GM19438 (cell line): Measurements from ENCODE around the gene EFNA5.
A peak's percentile ranks its signal among the peaks of the same experiment; 100 is the strongest.
"Not testable (repeated sequence)": the region's sequence is repeated elsewhere in the genome, so short reads cannot be mapped to it uniquely, and the experiment has no call there.

Experiments used
- ATAC-seq: cut with Tn5 transposase; IDR thresholded peaks from one replicate; pipeline ENCODE4 v1.9.1; 2021; ENCODE audit warnings: low read depth; ENCODE audit not compliant: unreplicated experiment

The EFNA5 gene

DNA sequence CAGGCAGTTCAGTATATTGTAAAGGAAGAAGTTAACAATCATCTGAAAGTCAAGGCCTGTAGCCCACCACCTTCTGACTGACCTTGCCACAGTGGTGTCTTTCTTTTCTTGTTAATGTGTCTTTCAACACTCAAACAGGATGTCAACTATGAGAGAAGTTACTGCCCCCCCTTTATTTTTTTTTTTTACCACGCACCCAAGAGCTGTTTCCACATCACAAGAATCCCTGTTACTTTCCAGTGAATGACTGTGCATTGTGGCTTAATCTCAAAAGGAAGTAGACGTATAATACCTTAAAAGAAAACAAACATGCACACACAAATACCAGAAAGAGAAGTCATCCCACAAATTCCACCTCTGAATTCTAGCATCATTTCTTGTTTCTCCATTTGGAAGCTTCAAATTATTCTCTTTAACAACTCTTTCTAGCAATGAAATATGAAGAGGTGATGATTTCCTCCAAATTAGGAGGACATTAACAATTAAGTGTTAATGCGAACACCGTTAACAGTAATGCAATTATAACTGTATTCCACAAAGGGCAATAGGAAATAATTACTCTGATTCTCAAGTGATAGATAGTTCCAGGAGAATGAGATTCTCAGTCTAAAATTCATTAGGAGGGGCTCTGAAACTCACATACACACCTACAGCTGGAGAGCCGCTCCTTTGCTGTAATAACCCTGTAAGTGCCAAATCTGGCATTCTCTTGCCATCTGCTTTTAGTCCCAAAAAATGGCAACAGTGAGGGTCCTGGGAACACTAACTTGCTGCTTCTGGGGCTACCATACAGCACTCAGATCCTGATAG is 201.0 kb downstream of the EFNA5 start:
- ATAC-seq, result no peak

- no peak for ATAC-seq
Observed at GRCh38 chr5:107469064-107469463, 201.7 kb downstream of the EFNA5 start.

DNA sequence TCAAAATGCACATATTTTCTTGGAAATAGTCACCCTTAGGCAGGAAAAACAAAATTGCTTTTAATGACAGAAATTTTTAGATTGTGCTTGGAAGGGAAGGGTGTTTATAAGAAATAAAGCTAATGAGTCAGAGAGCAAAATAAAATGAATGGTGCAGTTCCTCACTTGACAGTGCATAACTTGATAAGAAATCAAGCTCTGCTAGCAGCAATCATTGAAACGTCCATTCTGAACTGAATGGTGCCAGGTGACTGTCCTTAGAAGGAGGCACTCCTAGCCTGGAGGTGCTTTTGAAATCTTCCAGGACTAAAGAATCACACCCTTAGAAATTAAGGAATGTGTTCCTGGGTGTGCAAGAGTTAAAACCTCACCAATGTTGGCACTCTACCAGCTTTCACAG is 202.5 kb downstream of the EFNA5 start:
- ATAC-seq, result no peak

DNA sequence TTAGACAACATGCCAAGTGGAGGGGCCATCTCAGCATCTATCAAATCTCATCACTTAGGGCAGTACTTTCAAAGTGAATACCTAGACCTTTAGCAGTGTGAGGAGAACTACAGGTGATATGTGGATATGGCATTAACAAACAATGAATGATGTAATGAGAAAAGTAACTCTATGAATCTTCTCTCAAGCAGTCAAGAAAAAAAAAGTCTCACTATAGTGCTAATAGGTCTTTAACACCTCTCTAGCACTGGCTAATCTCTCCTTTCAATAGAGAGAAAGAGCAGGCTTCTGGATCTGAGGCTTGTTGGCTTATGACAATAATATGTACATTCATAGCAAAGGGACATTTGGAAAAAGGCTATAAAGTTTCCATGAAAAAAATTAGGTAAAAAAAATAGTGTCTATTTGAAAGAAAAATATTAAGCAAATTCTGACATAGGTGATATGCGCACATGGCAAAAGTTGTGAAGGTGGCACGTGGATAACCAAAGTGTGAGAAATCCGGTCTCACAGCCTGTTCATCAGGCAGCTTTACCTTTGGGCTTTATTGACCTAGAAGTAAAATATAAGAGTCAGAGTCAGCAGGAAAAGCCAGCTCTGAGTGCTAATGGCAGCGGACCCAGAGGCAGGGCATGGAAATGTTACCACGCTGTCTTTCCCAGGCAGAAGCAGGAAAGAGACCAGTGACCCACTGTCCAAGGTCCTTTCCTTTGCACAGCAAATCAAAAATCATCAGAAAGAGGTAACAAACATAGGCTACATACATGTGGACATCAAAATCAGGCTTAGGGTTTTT is 203.4 kb downstream of the EFNA5 start:
- ATAC-seq, result no peak

- no peak for ATAC-seq
Observed at GRCh38 chr5:107466233-107466769, 204.4 kb downstream of the EFNA5 start.

DNA sequence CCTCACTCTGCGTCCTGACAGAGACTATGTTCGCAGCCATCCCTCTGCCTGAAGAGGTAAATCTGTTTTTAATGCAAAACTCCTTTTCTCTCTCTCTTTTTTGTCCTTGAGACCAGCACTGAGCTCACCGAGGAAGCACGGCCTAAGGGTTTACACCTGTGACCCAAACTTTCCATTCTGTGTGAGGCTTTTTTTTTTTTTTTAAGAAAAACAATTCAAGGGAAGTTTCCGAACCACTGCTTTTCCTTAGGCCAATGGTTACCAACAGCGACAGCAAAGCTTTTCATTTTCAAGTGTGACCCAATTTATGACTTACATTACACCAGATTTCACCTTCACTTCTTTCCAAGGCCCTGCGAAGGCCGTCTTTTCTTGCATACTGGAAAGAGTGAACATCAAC is 205.9 kb downstream of the EFNA5 start:
- no peak for ATAC-seq

GRCh38 chr5:107464416-107464815 is 206.3 kb downstream of the EFNA5 start:
- peak; percentile 76 for ATAC-seq

GRCh38 chr5:107463731-107464130 is 207.0 kb downstream of the EFNA5 start:
- no peak for ATAC-seq

GRCh38 chr5:107461770-107462169 is 209.0 kb downstream of the EFNA5 start:
- no peak for ATAC-seq

GRCh38 chr5:107460789-107461188 is 209.9 kb downstream of the EFNA5 start:
- no peak for ATAC-seq

DNA sequence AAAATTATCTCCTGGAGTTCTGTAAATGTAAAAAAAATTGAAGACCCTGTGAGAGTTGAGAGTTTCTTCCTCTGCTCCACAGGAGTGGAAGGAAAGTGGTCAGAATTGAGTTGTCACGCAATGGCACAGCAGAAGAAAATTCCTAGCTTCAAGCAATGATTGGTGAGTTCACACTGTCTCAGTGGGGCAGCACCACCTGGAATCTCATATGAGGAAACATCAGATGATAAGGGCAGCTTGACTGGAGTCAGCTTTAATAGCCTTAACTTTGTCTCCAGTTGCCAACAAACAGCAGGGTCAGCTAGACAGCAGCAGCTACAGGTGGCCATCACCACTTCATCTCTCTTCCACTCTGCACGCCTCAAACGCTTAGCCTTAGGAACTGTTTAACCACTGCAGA is 211.1 kb downstream of the EFNA5 start:
- ATAC-seq, result no peak

DNA sequence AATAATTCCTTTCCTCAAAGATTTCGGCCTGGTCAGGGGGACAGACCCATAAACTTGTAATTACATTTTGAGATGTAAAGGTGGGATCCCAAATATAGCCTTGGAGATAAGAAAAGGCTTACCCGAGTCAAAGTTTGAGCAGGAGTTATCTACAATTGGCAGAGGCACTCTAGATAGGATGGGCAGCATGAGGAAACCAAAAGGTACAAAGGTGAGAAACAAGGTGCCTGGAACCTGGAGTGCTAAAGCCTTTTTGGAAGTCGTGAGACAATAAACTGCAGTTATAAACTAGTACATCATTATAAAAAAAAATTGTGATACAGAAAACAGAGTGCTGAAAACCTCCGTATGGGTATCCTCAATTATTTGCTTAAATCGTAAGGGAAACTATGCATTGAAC is 212.4 kb downstream of the EFNA5 start:
- ATAC-seq, result no peak

- ATAC-seq, result no peak
Observed at GRCh38 chr5:107457881-107458280, 212.9 kb downstream of the EFNA5 start.

GRCh38 chr5:107457138-107457537 is 213.6 kb downstream of the EFNA5 start:
- ATAC-seq, result no peak

GRCh38 chr5:107456281-107456715 is 214.4 kb downstream of the EFNA5 start:
- no peak for ATAC-seq

GRCh38 chr5:107455111-107455544 is 215.6 kb downstream of the EFNA5 start:
- no peak for ATAC-seq

DNA sequence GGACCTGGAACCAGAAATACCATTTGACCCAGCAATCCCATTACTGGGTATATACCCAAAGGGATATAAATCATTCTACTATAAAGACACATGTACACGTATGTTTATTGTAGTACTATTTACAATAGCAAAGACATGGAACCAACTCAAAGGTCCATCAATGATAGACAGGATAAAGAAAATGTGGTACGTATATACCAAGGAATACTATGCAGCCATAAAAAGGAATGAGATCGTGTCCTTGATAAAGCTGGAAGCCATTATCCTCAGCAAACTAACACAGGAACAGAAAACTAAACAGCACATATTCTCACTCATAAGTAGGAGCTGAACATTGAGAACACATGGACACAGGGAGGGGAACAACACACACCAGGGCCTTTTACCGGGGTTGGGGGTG is 218.9 kb downstream of the EFNA5 start:
- ATAC-seq, result not testable (repeated sequence)

GRCh38 chr5:107451028-107451427 is 219.7 kb downstream of the EFNA5 start:
- ATAC-seq, result no peak

- no peak for ATAC-seq
Observed at GRCh38 chr5:107450531-107450930, 220.2 kb downstream of the EFNA5 start.

DNA sequence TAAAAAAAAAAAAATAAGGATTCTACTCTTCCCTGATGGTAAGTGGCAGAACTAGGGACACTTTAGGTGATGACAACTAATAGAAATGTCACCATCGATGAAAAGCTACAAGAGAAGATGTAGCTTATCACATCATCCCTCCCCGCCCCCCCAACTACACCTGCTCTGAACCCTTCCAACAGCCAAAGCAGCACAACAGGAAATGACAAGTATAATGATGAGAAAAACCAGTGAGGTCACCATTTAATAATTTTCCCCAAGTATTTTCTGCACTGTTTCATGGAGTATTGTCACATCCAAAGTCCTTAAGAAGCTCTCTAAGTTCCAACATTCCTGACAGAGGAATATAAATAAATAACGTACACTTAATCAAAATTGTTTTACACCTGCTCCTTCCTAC is 221.4 kb downstream of the EFNA5 start:
- no peak for ATAC-seq

DNA sequence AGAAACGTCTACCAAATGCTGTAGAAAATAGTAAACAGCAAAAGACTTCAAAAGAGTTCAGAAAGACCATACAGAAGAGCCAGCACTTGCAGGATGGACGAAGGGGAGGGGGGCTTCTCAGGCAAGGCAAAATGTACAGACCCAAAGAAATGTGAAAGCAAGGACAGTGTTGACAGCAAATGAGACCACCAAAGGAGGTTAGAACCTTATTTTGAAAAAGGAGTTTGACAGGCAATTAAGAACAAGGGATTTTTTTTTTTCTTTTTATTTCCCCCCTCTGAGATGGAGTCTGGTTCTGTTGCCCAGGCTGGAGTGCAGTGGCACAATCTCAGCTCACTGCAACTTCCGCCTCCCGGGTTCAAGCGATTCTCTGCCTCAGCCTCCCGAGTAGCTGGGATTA is 223.2 kb downstream of the EFNA5 start:
- no peak for ATAC-seq
